HEK293 (cell line): ENCODE data around the gene RNF187.

ENCODE experiments used
- AEBP2 ChIP-seq: fragments of 450-650 bp; formaldehyde crosslinking; IDR thresholded peaks from 2 replicates; pipeline ENCODE4 v1.5.1; 2016; ENCODE audit warnings: missing biosample characterization, missing genetic modification characterization, borderline replicate concordance
- BCL11A ChIP-seq: fragments of 450-650 bp; formaldehyde crosslinking; IDR thresholded peaks from 2 replicates; pipeline ENCODE4 v1.5.1; 2016; ENCODE audit warnings: low read depth, missing biosample characterization, missing genetic modification characterization
- BCL6B ChIP-seq: fragments of 450-650 bp; formaldehyde crosslinking; IDR thresholded peaks from 2 replicates; pipeline ENCODE4 v1.5.1; 2017; ENCODE audit warnings: missing biosample characterization, missing genetic modification characterization
- EGR2 ChIP-seq: fragments of 450-650 bp; formaldehyde crosslinking; IDR thresholded peaks from 2 replicates; pipeline ENCODE4 v1.5.1; 2016; ENCODE audit warnings: low read depth, missing biosample characterization, missing genetic modification characterization
- KLF10 ChIP-seq: fragments of 450-650 bp; IDR thresholded peaks from 2 replicates; pipeline ENCODE4 v1.5.1; 2018; ENCODE audit warnings: missing biosample characterization, mild to moderate bottlenecking, missing genetic modification characterization
- SP3 ChIP-seq: fragments of 450-650 bp; formaldehyde crosslinking; IDR thresholded peaks from 2 replicates; pipeline ENCODE4 v1.5.1; 2016; ENCODE audit warnings: missing biosample characterization, missing genetic modification characterization
- SP7 ChIP-seq: fragments of 450-650 bp; formaldehyde crosslinking; IDR thresholded peaks from 2 replicates; pipeline ENCODE4 v1.5.1; 2016; ENCODE audit warnings: missing biosample characterization, missing genetic modification characterization
- TRIM28 ChIP-seq: IDR thresholded peaks from 2 replicates; pipeline ENCODE4 v1.6.1; 2011; ENCODE audit warnings: low read length, control low read depth, borderline replicate concordance
- ZBTB17 ChIP-seq: fragments of 450-650 bp; formaldehyde crosslinking; IDR thresholded peaks from 2 replicates; pipeline ENCODE4 v1.5.1; 2016; ENCODE audit warnings: missing biosample characterization, missing genetic modification characterization
- ZFP69B ChIP-seq: fragments of 450-650 bp; formaldehyde crosslinking; IDR thresholded peaks from 2 replicates; pipeline ENCODE4 v1.5.1; 2016; ENCODE audit warnings: missing biosample characterization, missing genetic modification characterization
- ZNF10 ChIP-seq: fragments of 450-650 bp; formaldehyde crosslinking; IDR thresholded peaks from 2 replicates; pipeline ENCODE4 v1.5.1; 2017; ENCODE audit warnings: missing biosample characterization, missing genetic modification characterization
- ZNF157 ChIP-seq: fragments of 450-650 bp; formaldehyde crosslinking; IDR thresholded peaks from 2 replicates; pipeline ENCODE4 v1.5.1; 2016; ENCODE audit warnings: missing biosample characterization, missing genetic modification characterization
- ZNF16 ChIP-seq: fragments of 450-650 bp; formaldehyde crosslinking; IDR thresholded peaks from 2 replicates; pipeline ENCODE4 v1.5.1; 2016; ENCODE audit warnings: low read depth, missing biosample characterization, missing genetic modification characterization
- ZNF184 ChIP-seq: fragments of 450-650 bp; IDR thresholded peaks from 2 replicates; pipeline ENCODE4 v1.5.1; 2018; ENCODE audit warnings: missing biosample characterization, mild to moderate bottlenecking, missing genetic modification characterization
- ZNF223 ChIP-seq: fragments of 450-650 bp; formaldehyde crosslinking; IDR thresholded peaks from 2 replicates; pipeline ENCODE4 v1.5.1; 2016; ENCODE audit warnings: missing biosample characterization, missing genetic modification characterization
- ZNF26 ChIP-seq: fragments of 450-650 bp; formaldehyde crosslinking; IDR thresholded peaks from 2 replicates; pipeline ENCODE4 v1.5.1; 2016; ENCODE audit warnings: missing biosample characterization, missing genetic modification characterization
- ZNF354C ChIP-seq: fragments of 450-650 bp; formaldehyde crosslinking; IDR thresholded peaks from 2 replicates; pipeline ENCODE4 v1.5.1; 2016; ENCODE audit warnings: missing biosample characterization, missing genetic modification characterization, low read depth, borderline replicate concordance
- ZNF426 ChIP-seq: fragments of 450-650 bp; formaldehyde crosslinking; IDR thresholded peaks from 2 replicates; pipeline ENCODE4 v1.5.1; 2017; ENCODE audit warnings: missing biosample characterization, missing genetic modification characterization, mild to moderate bottlenecking, inconsistent platforms, moderate library complexity
- ZNF473 ChIP-seq: fragments of 450-650 bp; formaldehyde crosslinking; IDR thresholded peaks from 2 replicates; pipeline ENCODE4 v1.5.1; 2017; ENCODE audit warnings: missing biosample characterization, missing genetic modification characterization
- ZNF549 ChIP-seq: fragments of 450-650 bp; IDR thresholded peaks from 2 replicates; pipeline ENCODE4 v1.5.1; 2018; ENCODE audit warnings: missing biosample characterization, missing genetic modification characterization, mild to moderate bottlenecking, inconsistent platforms, moderate library complexity
- ZNF561 ChIP-seq: fragments of 450-650 bp; IDR thresholded peaks from 2 replicates; pipeline ENCODE4 v1.5.1; 2018; ENCODE audit warnings: missing biosample characterization, missing genetic modification characterization, borderline replicate concordance
- ZNF585B ChIP-seq: fragments of 450-650 bp; formaldehyde crosslinking; IDR thresholded peaks from 2 replicates; pipeline ENCODE4 v1.5.1; 2016; ENCODE audit warnings: missing biosample characterization, missing genetic modification characterization
- ZNF600 ChIP-seq: fragments of 450-650 bp; formaldehyde crosslinking; IDR thresholded peaks from 2 replicates; pipeline ENCODE4 v1.5.1; 2016; ENCODE audit warnings: missing biosample characterization, missing genetic modification characterization
- ZNF654 ChIP-seq: fragments of 450-650 bp; formaldehyde crosslinking; IDR thresholded peaks from 2 replicates; pipeline ENCODE4 v1.5.1; 2016; ENCODE audit warnings: low read depth, missing biosample characterization, missing genetic modification characterization
- ZNF660 ChIP-seq: fragments of 450-650 bp; IDR thresholded peaks from 2 replicates; pipeline ENCODE4 v1.5.1; 2018; ENCODE audit warnings: missing biosample characterization, mild to moderate bottlenecking, missing genetic modification characterization
- ZXDB ChIP-seq: fragments of 450-650 bp; formaldehyde crosslinking; IDR thresholded peaks from 2 replicates; pipeline ENCODE4 v1.5.1; 2016; ENCODE audit warnings: missing biosample characterization, missing genetic modification characterization
- TF ChIP-seq, protein P1 (sequence below): fragments of 450-650 bp; formaldehyde crosslinking; conservative IDR thresholded peaks from 2 replicates; pipeline ENCODE4 v1.5.1; 2016; ENCODE audit warnings: low read depth, missing biosample characterization, missing genetic modification characterization
- TF ChIP-seq, protein P2 (sequence below): fragments of 450-650 bp; formaldehyde crosslinking; IDR thresholded peaks from 2 replicates; pipeline ENCODE4 v1.5.1; 2016; ENCODE audit warnings: missing biosample characterization, missing genetic modification characterization

The RNF187 gene

DNA sequence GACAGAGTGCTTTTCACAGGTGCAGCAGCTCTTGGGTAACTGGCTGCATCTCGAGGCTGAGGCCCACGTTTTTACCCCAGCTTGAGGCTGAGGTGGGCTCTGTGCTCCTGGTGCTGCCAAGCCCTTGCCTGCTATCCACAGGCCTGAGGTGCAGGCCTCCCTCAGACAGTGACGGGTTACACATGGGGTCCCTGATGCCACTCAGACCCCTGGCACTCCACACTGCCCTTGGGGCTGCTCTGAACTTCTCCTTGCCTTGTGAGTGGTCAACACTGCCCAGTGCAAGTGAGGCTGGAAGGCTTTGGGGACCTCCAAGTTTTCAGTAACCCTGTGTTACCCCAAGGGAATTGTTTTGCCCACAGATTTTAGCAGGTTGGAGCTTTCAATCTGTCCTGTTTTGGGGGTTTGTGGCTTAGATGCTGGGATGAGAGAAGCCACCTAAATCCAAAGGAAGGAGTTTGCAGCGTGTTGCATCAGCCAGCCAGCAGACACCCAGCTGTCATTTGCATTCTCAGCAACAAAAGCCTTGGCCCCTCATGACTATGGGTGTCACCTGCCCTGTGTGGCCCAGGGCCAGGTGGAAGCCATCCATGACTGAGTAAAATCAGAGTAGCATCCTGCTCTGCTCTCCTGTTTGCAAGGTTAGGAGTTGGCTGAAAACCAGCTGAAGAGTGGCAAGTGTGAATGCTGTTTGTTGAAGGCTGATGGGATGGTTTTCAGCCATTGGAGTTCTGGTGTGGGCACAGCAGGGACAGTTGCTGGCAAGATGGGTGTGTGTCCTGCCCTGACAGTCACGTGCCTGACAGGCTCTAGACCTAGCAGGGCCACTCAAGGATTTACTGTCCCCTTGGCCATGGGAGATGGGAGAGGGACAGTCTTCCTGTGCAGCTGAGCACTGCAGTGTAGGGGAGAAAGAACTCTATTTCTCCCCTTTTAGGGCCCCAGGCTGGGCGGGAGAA is 3.2 kb downstream of the RNF187 start (continued):
- TF ChIP-seq AEBP2 (tag by site-specific recombination) (no peak), EGR2 (no peak), ZNF426 (no peak), ZNF473 (tag by site-specific recombination) (no peak), BCL6B (peak; percentile 47; the same call in 1 of the 2 replicates), ZNF600 (tag by site-specific recombination) (no peak), ZNF184 (tag by site-specific recombination) (no peak), BCL11A (tag by site-specific recombination) (no peak), SP3 (tag by site-specific recombination) (peak; percentile 41; the same call in 1 of the 2 replicates), ZNF654 (tag by site-specific recombination) (no peak), ZNF10 (tag by site-specific recombination) (no peak), ZNF354C (tag by site-specific recombination) (no peak), ZFP69B (tag by site-specific recombination) (peak; percentile 38; the same call in 1 of the 2 replicates), ZNF26 (tag by site-specific recombination) (no peak), ZNF223 (tag by site-specific recombination) (no peak), ZBTB17 (tag by site-specific recombination) (peak; percentile 99), ZNF157 (tag by site-specific recombination) (no peak), KLF10 (tag by site-specific recombination) (no peak), ZXDB (tag by site-specific recombination) (no peak), TRIM28 (no peak), SP7 (peak; percentile 78), ZNF549 (tag by site-specific recombination) (no peak), ZNF660 (tag by site-specific recombination) (peak; percentile 61; the same call in 1 of the 2 replicates), ZNF585B (no peak), ZNF561 (tag by site-specific recombination) (0 out of 2 replicates have a peak, but pooled peaks have one; percentile 75), ZNF16 (tag by site-specific recombination) (no peak)
- TF ChIP-seq, protein P1, sequence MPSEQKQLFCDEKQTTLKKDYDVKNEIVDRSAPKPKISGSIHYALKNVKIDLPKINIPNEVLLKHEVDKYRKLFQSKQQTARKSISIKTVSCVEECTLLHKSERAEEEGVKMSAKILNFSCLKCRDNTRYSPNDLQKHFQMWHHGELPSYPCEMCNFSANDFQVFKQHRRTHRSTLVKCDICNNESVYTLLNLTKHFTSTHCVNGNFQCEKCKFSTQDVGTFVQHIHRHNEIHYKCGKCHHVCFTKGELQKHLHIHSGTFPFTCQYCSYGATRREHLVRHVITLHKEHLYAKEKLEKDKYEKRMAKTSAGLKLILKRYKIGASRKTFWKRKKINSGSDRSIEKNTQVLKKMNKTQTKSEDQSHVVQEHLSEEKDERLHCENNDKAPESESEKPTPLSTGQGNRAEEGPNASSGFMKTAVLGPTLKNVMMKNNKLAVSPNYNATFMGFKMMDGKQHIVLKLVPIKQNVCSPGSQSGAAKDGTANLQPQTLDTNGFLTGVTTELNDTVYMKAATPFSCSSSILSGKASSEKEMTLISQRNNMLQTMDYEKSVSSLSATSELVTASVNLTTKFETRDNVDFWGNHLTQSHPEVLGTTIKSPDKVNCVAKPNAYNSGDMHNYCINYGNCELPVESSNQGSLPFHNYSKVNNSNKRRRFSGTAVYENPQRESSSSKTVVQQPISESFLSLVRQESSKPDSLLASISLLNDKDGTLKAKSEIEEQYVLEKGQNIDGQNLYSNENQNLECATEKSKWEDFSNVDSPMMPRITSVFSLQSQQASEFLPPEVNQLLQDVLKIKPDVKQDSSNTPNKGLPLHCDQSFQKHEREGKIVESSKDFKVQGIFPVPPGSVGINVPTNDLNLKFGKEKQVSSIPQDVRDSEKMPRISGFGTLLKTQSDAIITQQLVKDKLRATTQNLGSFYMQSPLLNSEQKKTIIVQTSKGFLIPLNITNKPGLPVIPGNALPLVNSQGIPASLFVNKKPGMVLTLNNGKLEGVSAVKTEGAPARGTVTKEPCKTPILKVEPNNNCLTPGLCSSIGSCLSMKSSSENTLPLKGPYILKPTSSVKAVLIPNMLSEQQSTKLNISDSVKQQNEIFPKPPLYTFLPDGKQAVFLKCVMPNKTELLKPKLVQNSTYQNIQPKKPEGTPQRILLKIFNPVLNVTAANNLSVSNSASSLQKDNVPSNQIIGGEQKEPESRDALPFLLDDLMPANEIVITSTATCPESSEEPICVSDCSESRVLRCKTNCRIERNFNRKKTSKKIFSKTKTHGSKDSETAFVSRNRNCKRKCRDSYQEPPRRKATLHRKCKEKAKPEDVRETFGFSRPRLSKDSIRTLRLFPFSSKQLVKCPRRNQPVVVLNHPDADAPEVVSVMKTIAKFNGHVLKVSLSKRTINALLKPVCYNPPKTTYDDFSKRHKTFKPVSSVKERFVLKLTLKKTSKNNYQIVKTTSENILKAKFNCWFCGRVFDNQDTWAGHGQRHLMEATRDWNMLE (tag by site-specific recombination), result peak; percentile 55
- TF ChIP-seq, protein P2, sequence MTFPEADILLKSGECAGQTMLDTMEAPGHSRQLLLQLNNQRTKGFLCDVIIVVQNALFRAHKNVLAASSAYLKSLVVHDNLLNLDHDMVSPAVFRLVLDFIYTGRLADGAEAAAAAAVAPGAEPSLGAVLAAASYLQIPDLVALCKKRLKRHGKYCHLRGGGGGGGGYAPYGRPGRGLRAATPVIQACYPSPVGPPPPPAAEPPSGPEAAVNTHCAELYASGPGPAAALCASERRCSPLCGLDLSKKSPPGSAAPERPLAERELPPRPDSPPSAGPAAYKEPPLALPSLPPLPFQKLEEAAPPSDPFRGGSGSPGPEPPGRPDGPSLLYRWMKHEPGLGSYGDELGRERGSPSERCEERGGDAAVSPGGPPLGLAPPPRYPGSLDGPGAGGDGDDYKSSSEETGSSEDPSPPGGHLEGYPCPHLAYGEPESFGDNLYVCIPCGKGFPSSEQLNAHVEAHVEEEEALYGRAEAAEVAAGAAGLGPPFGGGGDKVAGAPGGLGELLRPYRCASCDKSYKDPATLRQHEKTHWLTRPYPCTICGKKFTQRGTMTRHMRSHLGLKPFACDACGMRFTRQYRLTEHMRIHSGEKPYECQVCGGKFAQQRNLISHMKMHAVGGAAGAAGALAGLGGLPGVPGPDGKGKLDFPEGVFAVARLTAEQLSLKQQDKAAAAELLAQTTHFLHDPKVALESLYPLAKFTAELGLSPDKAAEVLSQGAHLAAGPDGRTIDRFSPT (tag by site-specific recombination), result no peak
